ENCODE results near the gene ENO1. TPM values are rescaled to one million over a fixed set of nuclear protein-coding genes. Genes with fewer than 3 reads are reported as not detected.

The ENO1 gene
- total and polyA plus RNA-seq, 7 experiments from 2014 or later = 198 to 3,569 (median 434) TPM

DNA sequence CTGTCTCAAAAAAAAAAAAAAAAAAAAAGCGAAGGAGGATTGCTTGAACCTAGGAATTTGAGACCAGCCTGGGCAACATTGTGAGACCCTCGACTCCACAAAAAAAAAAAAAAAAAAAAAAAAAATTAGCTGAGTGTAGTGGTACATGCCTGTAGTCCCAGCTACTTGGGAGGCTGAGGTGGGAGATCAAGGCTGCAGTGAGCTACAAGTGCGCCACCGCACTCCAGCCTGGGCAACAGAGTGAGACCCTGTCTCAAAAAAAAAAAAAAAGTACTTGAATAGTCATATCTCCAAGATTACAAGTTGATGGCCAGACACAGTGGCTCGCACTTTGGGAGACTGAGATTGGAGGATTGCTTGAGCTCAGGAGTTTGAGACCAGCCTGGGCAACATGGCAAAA lies 27.4 kb downstream of the ENO1 start:
- DNase-seq (no peak), ATAC-seq (no peak)
- POLR2A ChIA-PET = no interaction called here
- Histone ChIP-seq H3K27ac (ENCODE audit: low read depth, low read length) (no peak overlapping the region), H3K27me3 (ENCODE audit: control insufficient read depth in 2 of 2, insufficient read depth in 2 of 2, low read length in 2 of 2) (no peaks in the 10 kb centered on the region), H3K36me3 (ENCODE audit: control insufficient read depth in 2 of 3, insufficient read depth in 3 of 3, low read length in 3 of 3) (no peaks in the 10 kb centered on the region), H3K9me3 (ENCODE audit: control insufficient read depth in 2 of 3, low read length in 3 of 3) (no peaks in the 10 kb centered on the region), H3K4me3 (ENCODE audit: low read length) (no peak overlapping the region), H3K4me1 (ENCODE audit: control insufficient read depth in 2 of 2, insufficient read depth in 2 of 2, low read length in 2 of 2) (peaks cover 0 to 3% of the 10 kb centered on the region in 2 donors)
- no peaks in the 10 kb centered on the region for H3K27me3 Mint-ChIP-seq
- intact Hi-C loops (cut with micrococcal nuclease) = loop anchor here in 1 of 2 donors (10.0 kb wide), 1 partner anchor 826 kb away; the partner anchor contains the start of gene ERRFI1
- H3K4me1 Mint-ChIP-seq = peaks cover 0 to 14% (median 5%) of the 10 kb centered on the region in 7 donors
- H3K27ac Mint-ChIP-seq = no peak overlapping the region
- no peaks in the 10 kb centered on the region for H3K9me3 Mint-ChIP-seq
- H3K36me3 Mint-ChIP-seq = peaks cover 0 to 5% (median 0%) of the 10 kb centered on the region in 5 donors
- CTCF ChIA-PET = interaction anchor here (0.5 to 1.0 kb wide), 3 partner anchors 14 to 374 kb away, joined by 6 read pairs; no protein-coding TSS in a partner anchor
- no peak overlapping the region for H3K4me3 Mint-ChIP-seq

DNA sequence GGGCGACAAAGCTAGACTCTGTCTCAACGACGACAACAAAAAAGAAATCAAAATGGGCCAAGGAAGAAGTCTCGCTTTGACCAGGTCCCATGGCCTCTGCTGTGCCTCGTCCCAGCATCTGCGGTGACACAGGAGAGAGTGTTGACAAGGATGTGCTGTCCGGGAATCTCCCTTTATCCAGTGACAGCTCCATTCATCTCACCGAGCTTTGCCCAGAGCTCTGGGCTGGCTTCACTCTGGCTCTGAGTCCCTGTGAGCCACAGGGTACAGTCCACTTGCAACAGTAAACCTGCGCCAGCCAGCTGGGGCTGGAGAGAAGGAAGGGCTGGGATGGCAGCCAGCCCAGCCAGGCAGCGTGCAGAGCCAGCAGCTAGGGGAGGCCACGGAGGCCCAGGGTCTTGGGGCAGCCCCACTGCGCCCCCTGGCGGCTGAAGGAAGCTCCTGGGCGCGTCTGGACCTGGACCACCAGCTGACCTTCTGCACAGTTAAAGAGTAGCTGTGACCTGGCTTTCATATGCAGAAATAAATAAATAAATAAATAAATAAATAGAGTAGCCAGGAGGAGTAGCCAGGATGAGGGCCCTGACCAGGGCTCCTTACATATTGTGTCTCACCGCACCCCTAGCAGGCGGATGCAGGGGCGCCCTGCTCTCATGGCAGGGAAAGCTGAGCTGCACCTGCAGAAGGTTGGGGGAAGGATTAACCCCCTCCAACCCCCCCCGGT lies 29.7 kb downstream of the ENO1 start:
- H3K27me3 ChIP-seq (ENCODE audit: control insufficient read depth in 2 of 2, insufficient read depth in 2 of 2, low read length in 2 of 2) = no peaks in the 10 kb centered on the region
- Mint-ChIP-seq H3K27me3 (peaks cover 0 to 2% (median 0%) of the 10 kb centered on the region in 5 donors), H3K36me3 (no peaks in the 10 kb centered on the region), H3K27ac (no peak overlapping the region), H3K4me3 (no peak overlapping the region), H3K9me3 (no peaks in the 10 kb centered on the region), H3K4me1 (peaks cover 0 to 14% (median 5%) of the 10 kb centered on the region in 7 donors)
- H3K4me3 ChIP-seq (ENCODE audit: low read length) = no peak overlapping the region
- intact Hi-C loops (cut with micrococcal nuclease) = loop anchor here (1.0 to 5.0 kb wide), 5 partner anchors 57 to 384 kb away; no protein-coding TSS in a partner anchor
- H3K9me3 ChIP-seq (ENCODE audit: control insufficient read depth in 2 of 3, low read length in 3 of 3) = no peaks in the 10 kb centered on the region
- peak; percentile 37 to 81 (median 69) for DNase-seq
- POLR2A ChIA-PET = interaction anchor here (1.1 kb wide), 1 partner anchor 288 kb away, joined by 4 read pairs; no protein-coding TSS in a partner anchor
- no peaks in the 10 kb centered on the region for H3K36me3 ChIP-seq (ENCODE audit: control insufficient read depth in 2 of 3, insufficient read depth in 3 of 3, low read length in 3 of 3)
- H3K27ac ChIP-seq (ENCODE audit: low read depth, low read length) = no peak overlapping the region
- H3K4me1 ChIP-seq (ENCODE audit: control insufficient read depth in 2 of 2, insufficient read depth in 2 of 2, low read length in 2 of 2) = peaks cover 0 to 3% of the 10 kb centered on the region in 2 donors
- peak; percentile 93 for ATAC-seq
- CTCF ChIA-PET = interaction anchor here (0.5 to 3.2 kb wide), 32 partner anchors 10 to 478 kb away, joined by 3 to 35 read pairs (median 4); partner anchors contain the start of gene RERE

DNA sequence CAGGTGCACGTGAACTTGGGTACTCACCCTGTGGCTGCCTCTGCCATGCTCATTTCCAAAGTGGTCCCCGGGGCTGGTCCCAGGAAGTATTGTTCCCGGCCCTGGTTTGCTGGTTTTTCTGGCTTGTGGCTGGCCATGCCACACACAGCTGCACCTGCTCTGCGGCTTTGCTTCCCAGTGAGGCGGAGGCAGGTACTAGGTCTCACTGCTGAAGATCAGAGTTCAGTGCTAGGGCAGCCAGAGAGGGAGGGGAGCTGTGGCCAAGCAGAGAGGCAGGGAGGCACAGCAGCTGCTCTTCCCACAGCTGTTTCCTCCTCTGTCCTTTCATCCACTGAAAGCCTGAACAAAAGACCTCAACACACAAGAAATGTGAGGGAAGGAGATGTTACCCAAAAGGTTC lies 30.5 kb downstream of the ENO1 start:
- Mint-ChIP-seq H3K4me3 (peak overlapping the region in 1 of 10 donors; percentile 12), H3K9me3 (peaks cover 0 to 1% (median 0%) of the 10 kb centered on the region in 11 donors), H3K27me3 (peaks cover 0 to 2% (median 0%) of the 10 kb centered on the region in 5 donors), H3K4me1 (peaks cover 0 to 14% (median 5%) of the 10 kb centered on the region in 7 donors), H3K36me3 (no peaks in the 10 kb centered on the region), H3K27ac (no peak overlapping the region)
- Histone ChIP-seq H3K36me3 (ENCODE audit: control insufficient read depth in 2 of 3, insufficient read depth in 3 of 3, low read length in 3 of 3) (no peaks in the 10 kb centered on the region), H3K27me3 (ENCODE audit: control insufficient read depth in 2 of 2, insufficient read depth in 2 of 2, low read length in 2 of 2) (no peaks in the 10 kb centered on the region), H3K4me1 (ENCODE audit: control insufficient read depth in 2 of 2, insufficient read depth in 2 of 2, low read length in 2 of 2) (peaks cover 0 to 3% of the 10 kb centered on the region in 2 donors), H3K9me3 (ENCODE audit: control insufficient read depth in 2 of 3, low read length in 3 of 3) (no peaks in the 10 kb centered on the region), H3K27ac (ENCODE audit: low read depth, low read length) (no peak overlapping the region), H3K4me3 (ENCODE audit: low read length) (no peak overlapping the region)
- DNase-seq (no peak), ATAC-seq (no peak)
- ChIA-PET CTCF (interaction anchor here (0.6 to 3.2 kb wide), 19 partner anchors 9 to 439 kb away, joined by 3 to 35 read pairs (median 6); partner anchors contain the start of gene RERE), POLR2A (interaction anchor here (1.1 kb wide), 1 partner anchor 288 kb away, joined by 4 read pairs; no protein-coding TSS in a partner anchor)
- intact Hi-C loops (cut with micrococcal nuclease) = loop anchor here (2.0 to 5.0 kb wide), 3 partner anchors 56 to 121 kb away; no protein-coding TSS in a partner anchor

DNA sequence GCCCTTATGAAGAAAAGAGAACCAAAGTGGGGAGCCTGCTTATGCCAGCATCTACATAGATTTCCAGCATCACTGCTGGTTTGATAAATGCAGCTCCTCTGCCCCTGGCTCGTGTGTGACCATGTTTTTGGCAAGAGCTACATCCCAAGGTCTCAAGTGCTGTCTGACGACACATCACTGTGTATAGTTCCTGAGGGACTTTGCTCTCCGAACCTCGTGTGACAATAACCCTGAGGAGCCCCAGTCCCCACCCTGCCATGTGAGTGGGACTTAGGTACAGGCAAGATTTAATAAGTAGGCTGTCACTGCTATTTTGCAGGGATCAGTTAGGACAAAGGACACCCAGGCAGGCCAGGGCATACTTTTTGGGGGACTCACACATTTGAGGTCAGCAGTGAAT lies 32.2 kb downstream of the ENO1 start:
- peaks cover 0 to 1% (median 0%) of the 10 kb centered on the region in 11 donors for H3K9me3 Mint-ChIP-seq
- CTCF ChIA-PET = interaction anchor here (2.0 kb wide), 1 partner anchor 284 kb away, joined by 7 read pairs; no protein-coding TSS in a partner anchor
- no peaks in the 10 kb centered on the region for H3K36me3 ChIP-seq (ENCODE audit: control insufficient read depth in 2 of 3, insufficient read depth in 3 of 3, low read length in 3 of 3)
- H3K4me3 ChIP-seq (ENCODE audit: low read length) = no peak overlapping the region
- no peak overlapping the region for H3K4me3 Mint-ChIP-seq
- peaks cover 0 to 3% of the 10 kb centered on the region in 2 donors for H3K4me1 ChIP-seq (ENCODE audit: control insufficient read depth in 2 of 2, insufficient read depth in 2 of 2, low read length in 2 of 2)
- H3K27me3 Mint-ChIP-seq = peaks cover 0 to 2% (median 0%) of the 10 kb centered on the region in 5 donors
- no peaks in the 10 kb centered on the region for H3K9me3 ChIP-seq (ENCODE audit: control insufficient read depth in 2 of 3, low read length in 3 of 3)
- POLR2A ChIA-PET = no interaction called here
- H3K4me1 Mint-ChIP-seq = peaks cover 0 to 11% (median 5%) of the 10 kb centered on the region in 7 donors
- no peak overlapping the region for H3K27ac ChIP-seq (ENCODE audit: low read depth, low read length)
- peak overlapping the region in 1 of 9 donors; percentile 4 for H3K27ac Mint-ChIP-seq
- intact Hi-C loops (cut with micrococcal nuclease) = loop anchor here in 1 of 2 donors (5.0 kb wide), 2 partner anchors 54 to 119 kb away; no protein-coding TSS in a partner anchor
- no peak for ATAC-seq
- no peaks in the 10 kb centered on the region for H3K27me3 ChIP-seq (ENCODE audit: control insufficient read depth in 2 of 2, insufficient read depth in 2 of 2, low read length in 2 of 2)
- no peak for DNase-seq
- no peaks in the 10 kb centered on the region for H3K36me3 Mint-ChIP-seq

DNA sequence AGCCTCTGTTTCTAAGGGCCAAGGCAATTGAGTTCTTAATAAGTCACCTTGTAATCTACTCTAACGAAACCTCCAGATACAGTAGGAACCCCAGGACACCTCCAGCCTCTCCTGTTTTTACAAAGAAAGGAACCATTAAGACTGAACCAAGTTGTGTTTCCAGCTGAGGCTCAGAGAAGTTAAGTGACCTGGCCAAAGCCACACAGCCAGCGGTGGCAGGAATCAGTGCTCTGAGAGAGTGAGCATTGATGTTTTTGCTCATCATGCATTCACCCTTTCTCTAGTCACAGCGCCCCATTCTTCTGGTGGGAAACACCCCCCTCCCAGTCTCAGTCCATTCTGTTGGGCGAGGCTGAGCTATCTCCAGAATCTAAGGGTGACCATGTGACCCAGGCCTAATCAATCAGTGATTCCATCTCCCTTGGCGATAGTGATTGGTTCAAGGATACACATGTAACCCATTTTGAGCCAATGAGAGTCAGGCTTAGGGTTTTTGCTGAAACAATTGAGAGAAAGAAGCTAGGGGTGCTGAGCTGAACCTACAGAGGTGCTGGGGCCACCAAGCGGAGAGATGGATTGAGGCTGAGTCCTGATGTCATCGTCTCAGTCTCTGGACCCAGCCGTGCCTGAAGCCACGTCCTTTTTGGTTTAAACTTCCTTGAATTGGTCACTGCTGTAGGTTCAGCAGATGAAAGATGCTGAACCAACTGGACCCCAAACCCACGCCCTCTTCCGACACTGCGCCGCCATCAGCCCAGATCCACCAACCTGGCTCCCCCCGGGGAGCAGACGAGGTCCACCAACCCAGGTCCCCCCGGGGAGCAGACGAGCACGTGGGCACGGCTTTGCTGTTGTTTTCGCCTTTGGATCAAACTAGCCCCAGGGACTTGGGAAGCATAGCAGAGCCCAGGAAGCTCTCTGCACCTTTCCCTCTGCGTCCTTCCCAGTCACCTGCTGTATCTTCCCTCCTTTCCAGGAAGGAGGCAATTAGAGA lies 33.1 kb downstream of the ENO1 start:
- H3K36me3 ChIP-seq (ENCODE audit: control insufficient read depth in 2 of 3, insufficient read depth in 3 of 3, low read length in 3 of 3) = no peaks in the 10 kb centered on the region
- intact Hi-C loops (cut with micrococcal nuclease) = loop anchor here in 1 of 2 donors (5.0 kb wide), 2 partner anchors 53 to 118 kb away; no protein-coding TSS in a partner anchor
- no peak for ATAC-seq
- no peak overlapping the region for H3K27ac ChIP-seq (ENCODE audit: low read depth, low read length)
- ChIA-PET POLR2A (interaction anchor here (0.8 to 1.3 kb wide), 2 partner anchors 275 to 1591 kb away, joined by 3 read pairs; no protein-coding TSS in a partner anchor), CTCF (interaction anchor here (2.0 kb wide), 1 partner anchor 284 kb away, joined by 7 read pairs; no protein-coding TSS in a partner anchor)
- H3K27me3 ChIP-seq (ENCODE audit: control insufficient read depth in 2 of 2, insufficient read depth in 2 of 2, low read length in 2 of 2) = no peaks in the 10 kb centered on the region
- peaks cover 0 to 2% (median 0%) of the 10 kb centered on the region in 5 donors for H3K27me3 Mint-ChIP-seq
- peak overlapping the region in 1 of 9 donors; percentile 59 for H3K27ac Mint-ChIP-seq
- peaks cover 0 to 3% of the 10 kb centered on the region in 2 donors for H3K4me1 ChIP-seq (ENCODE audit: control insufficient read depth in 2 of 2, insufficient read depth in 2 of 2, low read length in 2 of 2)
- H3K4me3 Mint-ChIP-seq = no peak overlapping the region
- DNase-seq = no peak
- H3K9me3 Mint-ChIP-seq = peaks cover 0 to 1% (median 0%) of the 10 kb centered on the region in 11 donors
- H3K9me3 ChIP-seq (ENCODE audit: control insufficient read depth in 2 of 3, low read length in 3 of 3) = no peaks in the 10 kb centered on the region
- peaks cover 0 to 11% (median 5%) of the 10 kb centered on the region in 7 donors for H3K4me1 Mint-ChIP-seq
- no peaks in the 10 kb centered on the region for H3K36me3 Mint-ChIP-seq
- no peak overlapping the region for H3K4me3 ChIP-seq (ENCODE audit: low read length)

Measured in naive thymus-derived CD4-positive, alpha-beta T cell (primary cell).